Mononuclear cell (primary cell): ENCODE results near the gene GPR146. TPM values are rescaled to one million over a fixed set of nuclear protein-coding genes. Genes with fewer than 3 reads are reported as not detected.

Experiments used
- H3K27me3 ChIP-seq: 2 replicates; pipeline ENCODE4 v1.6.0; 2011; ENCODE audit warnings: low read length, control low read depth; ENCODE audit not compliant: insufficient read depth
- H3K4me1 ChIP-seq: 2 replicates; pipeline ENCODE4 v1.5.1; 2011; ENCODE audit warnings: mild to moderate bottlenecking, low read length, control low read depth; ENCODE audit not compliant: insufficient read depth
- H3K4me3 ChIP-seq: 2 replicates; pipeline ENCODE4 v1.5.1; 2011; ENCODE audit warnings: mild to moderate bottlenecking, low read length, moderate library complexity
- H3K9me3 ChIP-seq: 2 replicates; pipeline ENCODE4 v1.5.1; 2011; ENCODE audit warnings: low read depth, mild to moderate bottlenecking, control low read depth, low read length
- total RNA-seq: library from RNA; depleted of rRNA; stranded (reverse); fragments of >200 nt; gene quantifications from one replicate; pipeline ENCODE4 v1.2.3, GENCODE V29; 2012

GPR146 gene
- total RNA-seq, 1 donor = 4.3 TPM

GRCh38 chr7:1054861-1055450, 10.6 kb downstream of the GPR146 start:
- H3K4me1 ChIP-seq = peaks cover 22% of the 10 kb centered on the region
- peak overlapping the region; percentile 8 for H3K4me3 ChIP-seq
- H3K27me3 ChIP-seq = peaks cover under 1% of the 10 kb centered on the region
- no peaks in the 10 kb centered on the region for H3K9me3 ChIP-seq

- Histone ChIP-seq H3K4me1 (peaks cover 26% of the 10 kb centered on the region), H3K9me3 (no peaks in the 10 kb centered on the region), H3K27me3 (peaks cover 6% of the 10 kb centered on the region), H3K4me3 (peak overlapping the region; percentile 8)
Measured at GRCh38 chr7:1055491-1055955, 11.2 kb downstream of the GPR146 start.

GRCh38 chr7:1055956-1056784, 11.8 kb downstream of the GPR146 start:
- peaks cover 6% of the 10 kb centered on the region for H3K27me3 ChIP-seq
- H3K9me3 ChIP-seq = no peaks in the 10 kb centered on the region
- no peak overlapping the region for H3K4me3 ChIP-seq
- peaks cover 32% of the 10 kb centered on the region for H3K4me1 ChIP-seq

- H3K27me3 ChIP-seq = peaks cover 6% of the 10 kb centered on the region
- H3K9me3 ChIP-seq = no peaks in the 10 kb centered on the region
- H3K4me3 ChIP-seq = no peak overlapping the region
- H3K4me1 ChIP-seq = peaks cover 39% of the 10 kb centered on the region
Measured at GRCh38 chr7:1056785-1057410, 12.6 kb downstream of the GPR146 start.

- Histone ChIP-seq H3K27me3 (peaks cover 6% of the 10 kb centered on the region), H3K4me3 (no peak overlapping the region), H3K9me3 (no peaks in the 10 kb centered on the region), H3K4me1 (peaks cover 45% of the 10 kb centered on the region)
Measured at GRCh38 chr7:1057416-1058291, 13.3 kb downstream of the GPR146 start.

GRCh38 chr7:1058311-1058710, 14.0 kb downstream of the GPR146 start:
- Histone ChIP-seq H3K9me3 (no peaks in the 10 kb centered on the region), H3K4me3 (no peak overlapping the region), H3K4me1 (peaks cover 45% of the 10 kb centered on the region), H3K27me3 (peaks cover 6% of the 10 kb centered on the region)

GRCh38 chr7:1058821-1059199, 14.5 kb downstream of the GPR146 start:
- Histone ChIP-seq H3K4me1 (peaks cover 45% of the 10 kb centered on the region), H3K27me3 (peaks cover 6% of the 10 kb centered on the region)

GRCh38 chr7:1059200-1060091, 15.1 kb downstream of the GPR146 start:
- peaks cover 6% of the 10 kb centered on the region for H3K27me3 ChIP-seq
- no peak overlapping the region for H3K4me3 ChIP-seq
- H3K9me3 ChIP-seq = no peaks in the 10 kb centered on the region
- peaks cover 45% of the 10 kb centered on the region for H3K4me1 ChIP-seq

More at GRCh38 chr7:1058821-1059199, 14.5 kb downstream of the GPR146 start:
- H3K9me3 ChIP-seq = no peaks in the 10 kb centered on the region
- H3K4me3 ChIP-seq = no peak overlapping the region

- Histone ChIP-seq H3K4me1 (peaks cover 39% of the 10 kb centered on the region), H3K4me3 (no peak overlapping the region), H3K9me3 (no peaks in the 10 kb centered on the region), H3K27me3 (peaks cover 6% of the 10 kb centered on the region)
Measured at GRCh38 chr7:1060315-1061072, 16.1 kb downstream of the GPR146 start.

- H3K4me1 ChIP-seq = peaks cover 38% of the 10 kb centered on the region
- no peak overlapping the region for H3K4me3 ChIP-seq
- H3K27me3 ChIP-seq = peaks cover 6% of the 10 kb centered on the region
- no peaks in the 10 kb centered on the region for H3K9me3 ChIP-seq
Measured at GRCh38 chr7:1061180-1061579, 16.8 kb downstream of the GPR146 start.

GRCh38 chr7:1062296-1063294, 18.2 kb downstream of the GPR146 start:
- Histone ChIP-seq H3K4me3 (no peak overlapping the region), H3K4me1 (peaks cover 35% of the 10 kb centered on the region), H3K9me3 (no peaks in the 10 kb centered on the region), H3K27me3 (peaks cover 6% of the 10 kb centered on the region)

- Histone ChIP-seq H3K4me3 (no peak overlapping the region), H3K27me3 (peaks cover 6% of the 10 kb centered on the region), H3K9me3 (no peaks in the 10 kb centered on the region), H3K4me1 (peaks cover 35% of the 10 kb centered on the region)
Measured at GRCh38 chr7:1063361-1063760, 19.0 kb downstream of the GPR146 start.
